Neural crest cell (in vitro differentiated cells): ENCODE measurements around the gene LRMDA. TPM values are rescaled to one million over a fixed set of nuclear protein-coding genes. Genes with fewer than 3 reads are reported as not detected.

Experiments used
- DNase-seq: peaks from one replicate; pipeline ENCODE4 v3.0.0; 2021; ENCODE audit warnings: low read depth, mixed read lengths, low spot score
- H3K27ac Mint-ChIP-seq: one replicate; pipeline ENCODE4 v1.8.0; 2021; ENCODE audit warnings: mild to moderate bottlenecking, mixed read lengths; ENCODE audit not compliant: unreplicated experiment
- H3K27me3 Mint-ChIP-seq: 2 replicates; pipeline ENCODE4 v1.8.0; 2021; ENCODE audit warnings: low read depth, mild to moderate bottlenecking, mixed read lengths
- H3K36me3 Mint-ChIP-seq: 2 replicates; pipeline ENCODE4 v1.8.0; 2021; ENCODE audit warnings: low read depth, mild to moderate bottlenecking, mixed read lengths
- H3K4me1 Mint-ChIP-seq: 2 replicates; pipeline ENCODE4 v1.8.0; 2021; ENCODE audit warnings: mixed read lengths
- H3K4me3 Mint-ChIP-seq: one replicate; pipeline ENCODE4 v1.8.0; 2021; ENCODE audit warnings: mild to moderate bottlenecking, mixed read lengths
- H3K9me3 Mint-ChIP-seq: 2 replicates; pipeline ENCODE4 v1.8.0; 2021; ENCODE audit warnings: mixed read lengths
- total RNA-seq: library from RNA; stranded (reverse); gene quantifications from 2 replicates; pipeline ENCODE4 v1.2.1, GENCODE V29; 2021
- TF ChIP-seq, protein P1 (sequence below): fragments of 200-600 bp; sonication (generic); conservative IDR thresholded peaks from 2 replicates; pipeline ENCODE4 v1.5.0; 2021; ENCODE audit warnings: antibody characterized with exemption, mild to moderate bottlenecking

LRMDA gene
- total RNA-seq, 1 donor from 2014 or later: 3.1 TPM

GRCh38 chr10:75708060-75708459 is 276.6 kb downstream of the LRMDA start:
- no peaks in the 10 kb centered on the region for H3K27me3 Mint-ChIP-seq
- no peaks in the 10 kb centered on the region for H3K9me3 Mint-ChIP-seq
- TF ChIP-seq, protein P1, sequence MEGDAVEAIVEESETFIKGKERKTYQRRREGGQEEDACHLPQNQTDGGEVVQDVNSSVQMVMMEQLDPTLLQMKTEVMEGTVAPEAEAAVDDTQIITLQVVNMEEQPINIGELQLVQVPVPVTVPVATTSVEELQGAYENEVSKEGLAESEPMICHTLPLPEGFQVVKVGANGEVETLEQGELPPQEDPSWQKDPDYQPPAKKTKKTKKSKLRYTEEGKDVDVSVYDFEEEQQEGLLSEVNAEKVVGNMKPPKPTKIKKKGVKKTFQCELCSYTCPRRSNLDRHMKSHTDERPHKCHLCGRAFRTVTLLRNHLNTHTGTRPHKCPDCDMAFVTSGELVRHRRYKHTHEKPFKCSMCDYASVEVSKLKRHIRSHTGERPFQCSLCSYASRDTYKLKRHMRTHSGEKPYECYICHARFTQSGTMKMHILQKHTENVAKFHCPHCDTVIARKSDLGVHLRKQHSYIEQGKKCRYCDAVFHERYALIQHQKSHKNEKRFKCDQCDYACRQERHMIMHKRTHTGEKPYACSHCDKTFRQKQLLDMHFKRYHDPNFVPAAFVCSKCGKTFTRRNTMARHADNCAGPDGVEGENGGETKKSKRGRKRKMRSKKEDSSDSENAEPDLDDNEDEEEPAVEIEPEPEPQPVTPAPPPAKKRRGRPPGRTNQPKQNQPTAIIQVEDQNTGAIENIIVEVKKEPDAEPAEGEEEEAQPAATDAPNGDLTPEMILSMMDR: no peak
- H3K4me1 Mint-ChIP-seq: peaks cover 25% of the 10 kb centered on the region
- no peaks in the 10 kb centered on the region for H3K36me3 Mint-ChIP-seq
- H3K4me3 Mint-ChIP-seq: no peak overlapping the region
- DNase-seq: no peak
- no peak overlapping the region for H3K27ac Mint-ChIP-seq

DNA sequence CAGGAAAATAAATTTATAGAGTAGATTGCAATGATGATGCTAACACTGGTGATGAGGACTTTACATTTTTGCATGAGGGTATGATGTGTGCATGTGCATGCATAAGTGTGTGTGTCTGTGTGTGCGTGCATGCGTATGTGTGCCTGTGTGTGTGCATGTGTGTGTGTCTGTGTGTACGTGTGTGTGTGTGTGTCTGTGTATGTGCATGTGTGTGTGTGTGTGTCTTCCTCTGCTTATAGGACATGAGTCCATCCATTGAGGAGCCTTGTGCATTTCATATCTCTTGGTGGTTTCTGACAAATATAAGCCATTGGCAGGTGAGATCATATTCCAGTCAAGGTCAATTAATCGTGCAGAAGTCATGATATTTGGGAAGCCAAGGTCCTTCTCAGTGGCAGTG is 277.8 kb downstream of the LRMDA start:
- H3K27me3 Mint-ChIP-seq: peaks cover 3% of the 10 kb centered on the region
- DNase-seq: no peak
- H3K4me3 Mint-ChIP-seq: no peak overlapping the region
- H3K9me3 Mint-ChIP-seq: no peaks in the 10 kb centered on the region
- H3K36me3 Mint-ChIP-seq: no peaks in the 10 kb centered on the region
- TF ChIP-seq, protein P1: no peak
- H3K4me1 Mint-ChIP-seq: peaks cover 29% of the 10 kb centered on the region
- H3K27ac Mint-ChIP-seq: no peak overlapping the region

DNA sequence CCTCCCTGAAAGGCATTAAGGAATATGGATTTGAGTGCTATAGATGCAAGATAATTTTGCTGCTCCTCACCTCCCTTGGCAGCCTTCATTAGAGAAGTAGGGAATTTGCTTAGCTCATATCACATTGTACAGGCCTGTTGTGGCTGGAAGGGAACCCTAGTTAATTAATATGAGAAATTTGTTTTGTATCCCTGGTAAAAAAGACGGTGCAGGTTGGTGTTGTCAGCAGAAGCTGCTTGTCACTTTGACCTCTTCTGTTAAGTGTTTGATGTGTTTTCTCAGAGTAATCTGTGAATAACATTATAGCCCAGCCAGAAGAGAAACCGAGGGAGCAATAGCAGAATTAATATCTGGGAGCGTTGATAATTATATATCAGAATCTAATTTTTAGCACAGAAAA is 278.4 kb downstream of the LRMDA start:
- peaks cover 3% of the 10 kb centered on the region for H3K27me3 Mint-ChIP-seq
- H3K9me3 Mint-ChIP-seq: no peaks in the 10 kb centered on the region
- TF ChIP-seq, protein P1: no peak
- no peak overlapping the region for H3K4me3 Mint-ChIP-seq
- H3K27ac Mint-ChIP-seq: no peak overlapping the region
- no peaks in the 10 kb centered on the region for H3K36me3 Mint-ChIP-seq
- peaks cover 29% of the 10 kb centered on the region for H3K4me1 Mint-ChIP-seq
- DNase-seq: no peak

GRCh38 chr10:75712242-75712880 is 280.9 kb downstream of the LRMDA start:
- TF ChIP-seq, protein P1: no peak
- no peaks in the 10 kb centered on the region for H3K36me3 Mint-ChIP-seq
- peaks cover 29% of the 10 kb centered on the region for H3K4me1 Mint-ChIP-seq
- H3K27ac Mint-ChIP-seq: peak overlapping the region; percentile 66
- peak overlapping the region; percentile 57 for H3K4me3 Mint-ChIP-seq
- DNase-seq: peak; percentile 14
- H3K27me3 Mint-ChIP-seq: peaks cover 3% of the 10 kb centered on the region
- no peaks in the 10 kb centered on the region for H3K9me3 Mint-ChIP-seq

DNA sequence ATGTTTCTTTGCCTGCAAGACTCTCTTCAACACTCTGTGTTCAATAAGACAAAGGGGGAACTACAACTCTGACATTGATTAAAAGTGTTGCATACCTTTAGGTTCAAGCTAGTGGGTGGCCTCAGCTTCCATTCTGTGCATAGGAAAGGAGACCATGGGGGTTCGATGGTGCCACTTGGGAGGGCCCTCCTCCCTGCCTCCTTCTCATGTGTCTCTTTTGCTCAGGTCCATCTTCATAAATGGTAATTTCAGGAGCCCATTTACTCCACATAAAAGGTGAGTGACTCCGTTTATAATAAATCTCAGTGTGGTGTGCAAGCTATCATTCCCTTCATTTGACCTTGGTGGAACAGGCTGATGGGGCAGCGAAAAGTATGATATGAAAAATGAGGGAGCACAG is 285.1 kb downstream of the LRMDA start:
- no peak for DNase-seq
- no peak overlapping the region for H3K4me3 Mint-ChIP-seq
- H3K36me3 Mint-ChIP-seq: no peaks in the 10 kb centered on the region
- peaks cover 17% of the 10 kb centered on the region for H3K4me1 Mint-ChIP-seq
- peaks cover 3% of the 10 kb centered on the region for H3K27me3 Mint-ChIP-seq
- TF ChIP-seq, protein P1: no peak
- H3K27ac Mint-ChIP-seq: no peak overlapping the region
- no peaks in the 10 kb centered on the region for H3K9me3 Mint-ChIP-seq
